Measurements from ENCODE around the gene INO80B.
A peak's percentile ranks its signal among the peaks of the same experiment; 100 is the strongest.

The INO80B gene

DNA sequence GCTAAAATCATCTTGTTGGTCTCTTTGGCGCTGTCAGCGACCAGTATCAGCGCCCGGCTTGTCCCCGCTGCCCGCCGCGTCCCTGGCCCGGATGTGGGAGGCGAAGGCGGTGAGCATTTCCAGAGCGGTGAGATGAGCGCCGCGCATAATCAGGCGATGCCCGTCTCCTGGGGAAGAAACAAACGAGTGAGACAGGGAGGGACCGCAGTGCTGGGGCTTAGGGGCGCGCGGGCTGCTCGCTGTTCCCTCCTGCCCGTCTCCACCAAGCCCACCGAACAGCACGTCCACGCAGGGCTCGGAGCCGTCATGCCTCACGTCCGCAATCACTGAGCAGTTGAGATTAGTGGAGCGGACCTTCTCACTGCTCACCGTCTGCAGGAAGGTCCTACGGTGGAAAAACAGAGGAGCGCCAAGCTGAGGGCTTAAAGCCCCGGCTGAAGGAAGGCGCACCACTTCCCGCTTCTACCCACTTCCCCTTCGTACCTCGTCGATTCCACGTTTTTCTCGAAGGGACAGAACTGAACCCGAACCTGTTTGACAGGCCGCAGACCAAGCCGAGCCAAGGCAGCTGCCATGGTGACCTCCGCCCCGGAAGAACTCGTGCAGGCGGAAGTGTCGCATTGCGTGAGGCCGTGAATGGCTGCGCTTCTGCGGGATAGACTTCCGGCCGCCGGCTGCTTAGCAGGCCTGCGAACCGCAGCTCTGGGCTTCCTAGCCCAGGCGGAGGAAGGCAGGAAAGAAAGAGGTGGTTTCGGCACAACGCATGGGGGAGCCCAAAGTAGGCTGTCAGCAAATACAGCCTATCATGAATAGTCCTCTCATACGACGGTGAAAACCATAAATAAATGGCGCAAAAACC, 17.4 kb downstream of the INO80B start, which contains the start of gene MRPL53:
MRPL53 (minus strand) TSS at position 595 of the 859 bp plus-strand sequence; CDS start at position 575, 20 bp downstream.
- TF ChIP-seq, protein P1, sequence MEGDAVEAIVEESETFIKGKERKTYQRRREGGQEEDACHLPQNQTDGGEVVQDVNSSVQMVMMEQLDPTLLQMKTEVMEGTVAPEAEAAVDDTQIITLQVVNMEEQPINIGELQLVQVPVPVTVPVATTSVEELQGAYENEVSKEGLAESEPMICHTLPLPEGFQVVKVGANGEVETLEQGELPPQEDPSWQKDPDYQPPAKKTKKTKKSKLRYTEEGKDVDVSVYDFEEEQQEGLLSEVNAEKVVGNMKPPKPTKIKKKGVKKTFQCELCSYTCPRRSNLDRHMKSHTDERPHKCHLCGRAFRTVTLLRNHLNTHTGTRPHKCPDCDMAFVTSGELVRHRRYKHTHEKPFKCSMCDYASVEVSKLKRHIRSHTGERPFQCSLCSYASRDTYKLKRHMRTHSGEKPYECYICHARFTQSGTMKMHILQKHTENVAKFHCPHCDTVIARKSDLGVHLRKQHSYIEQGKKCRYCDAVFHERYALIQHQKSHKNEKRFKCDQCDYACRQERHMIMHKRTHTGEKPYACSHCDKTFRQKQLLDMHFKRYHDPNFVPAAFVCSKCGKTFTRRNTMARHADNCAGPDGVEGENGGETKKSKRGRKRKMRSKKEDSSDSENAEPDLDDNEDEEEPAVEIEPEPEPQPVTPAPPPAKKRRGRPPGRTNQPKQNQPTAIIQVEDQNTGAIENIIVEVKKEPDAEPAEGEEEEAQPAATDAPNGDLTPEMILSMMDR (IDR thresholded peaks at IDR 0.05; ENCODE audit: control insufficient read depth, insufficient read depth, low read depth, low read length, missing control alignments), result no peak
- peak; percentile 75 for DNase-seq (ENCODE audit: low read depth)
- H3K4me3 ChIP-seq (ENCODE audit: control insufficient read depth, low read depth, low read length), result peak within 1 kb of the TSS; percentile 61

DNA sequence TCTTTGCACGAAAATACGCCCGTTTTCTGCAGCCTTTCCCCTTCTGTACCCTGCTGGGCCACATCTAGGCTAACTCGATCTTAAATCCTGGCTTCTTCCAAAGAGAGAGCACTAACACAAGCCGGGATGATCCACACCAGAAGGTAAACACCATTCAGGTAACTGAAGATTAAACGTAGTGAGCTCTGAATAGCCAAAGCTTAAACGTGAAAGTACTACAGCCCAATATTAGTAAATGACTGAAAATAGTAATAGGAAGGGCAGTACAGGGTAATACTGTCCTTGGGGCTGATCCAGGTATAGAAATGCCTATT, 18.0 kb downstream of the INO80B start:
- TF ChIP-seq, protein P1 (IDR thresholded peaks at IDR 0.05; ENCODE audit: control insufficient read depth, insufficient read depth, low read depth, low read length, missing control alignments), result no peak
- DNase-seq (ENCODE audit: low read depth), result no peak
- peak overlapping the region; percentile 61 for H3K4me3 ChIP-seq (ENCODE audit: control insufficient read depth, low read depth, low read length)

DNA sequence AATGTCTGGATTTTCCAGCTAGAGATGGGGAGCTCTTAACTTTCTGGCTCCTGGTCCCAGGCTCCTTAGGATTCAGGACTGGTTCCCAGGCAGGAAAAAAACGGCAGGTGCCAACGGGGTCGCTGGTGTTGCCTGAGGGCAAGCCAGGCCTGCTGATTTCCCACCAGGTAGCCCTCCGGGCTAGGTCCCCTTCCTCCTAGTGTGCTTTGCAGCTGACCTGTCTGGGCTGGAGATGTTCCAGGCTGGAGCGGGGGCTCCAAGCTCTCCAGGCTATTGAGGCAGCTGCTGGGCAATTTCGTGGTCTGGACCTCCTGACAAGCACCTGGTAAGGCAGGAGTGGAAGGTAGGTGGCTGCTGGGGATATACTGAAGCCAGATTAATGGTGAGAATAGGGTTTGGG, 19.6 kb downstream of the INO80B start:
- DNase-seq (ENCODE audit: low read depth), result no peak
- TF ChIP-seq, protein P1 (IDR thresholded peaks at IDR 0.05; ENCODE audit: control insufficient read depth, insufficient read depth, low read depth, low read length, missing control alignments), result no peak
- H3K4me3 ChIP-seq (ENCODE audit: control insufficient read depth, low read depth, low read length), result no peak overlapping the region

DNA sequence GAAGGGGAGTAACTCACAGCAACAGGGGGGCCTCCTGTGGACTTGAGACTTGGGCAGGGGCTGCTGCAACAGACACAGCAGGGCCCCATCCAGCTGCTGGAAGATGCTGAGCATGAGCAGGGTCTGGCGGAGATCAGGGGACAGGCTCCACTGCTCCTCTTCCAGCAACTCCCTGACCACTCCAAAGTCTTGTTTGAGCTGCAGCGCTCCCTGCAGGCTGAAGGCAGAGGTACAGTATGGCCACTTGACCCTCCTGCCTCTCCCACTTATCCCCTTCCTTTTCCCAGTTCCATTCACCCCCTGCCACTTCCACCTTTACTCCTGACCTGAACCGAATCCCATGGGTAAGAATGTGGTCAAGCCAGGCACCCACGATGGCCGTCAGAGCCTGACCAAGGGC, 20.0 kb downstream of the INO80B start:
- H3K4me3 ChIP-seq (ENCODE audit: control insufficient read depth, low read depth, low read length), result no peak overlapping the region
- no peak for DNase-seq (ENCODE audit: low read depth)
- TF ChIP-seq, protein P1 (IDR thresholded peaks at IDR 0.05; ENCODE audit: control insufficient read depth, insufficient read depth, low read depth, low read length, missing control alignments), result peak; percentile 32

DNA sequence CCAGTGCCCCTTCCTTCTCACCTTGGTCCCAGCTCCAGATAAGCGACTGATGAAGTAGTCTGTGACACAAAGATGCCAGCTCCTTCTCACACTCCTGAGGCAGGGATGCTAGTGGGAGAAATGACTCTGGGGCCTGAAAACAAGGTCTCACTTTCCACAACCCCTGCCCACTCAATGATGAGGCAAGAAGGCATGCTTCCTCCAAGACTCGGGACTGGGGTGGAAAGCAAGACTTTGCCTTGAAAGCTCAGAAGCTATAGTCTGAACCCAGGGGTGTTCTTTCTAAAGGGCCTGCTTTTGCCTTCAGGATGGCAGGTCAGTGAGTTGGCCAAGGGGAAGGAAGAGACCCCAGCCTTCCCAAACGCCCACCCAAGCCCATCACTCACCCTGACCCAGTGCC, 26.5 kb downstream of the INO80B start:
- H3K4me3 ChIP-seq (ENCODE audit: control insufficient read depth, low read depth, low read length), result peak overlapping the region; percentile 77
- TF ChIP-seq, protein P1 (IDR thresholded peaks at IDR 0.05; ENCODE audit: control insufficient read depth, insufficient read depth, low read depth, low read length, missing control alignments), result no peak
- DNase-seq (ENCODE audit: low read depth), result no peak

DNA sequence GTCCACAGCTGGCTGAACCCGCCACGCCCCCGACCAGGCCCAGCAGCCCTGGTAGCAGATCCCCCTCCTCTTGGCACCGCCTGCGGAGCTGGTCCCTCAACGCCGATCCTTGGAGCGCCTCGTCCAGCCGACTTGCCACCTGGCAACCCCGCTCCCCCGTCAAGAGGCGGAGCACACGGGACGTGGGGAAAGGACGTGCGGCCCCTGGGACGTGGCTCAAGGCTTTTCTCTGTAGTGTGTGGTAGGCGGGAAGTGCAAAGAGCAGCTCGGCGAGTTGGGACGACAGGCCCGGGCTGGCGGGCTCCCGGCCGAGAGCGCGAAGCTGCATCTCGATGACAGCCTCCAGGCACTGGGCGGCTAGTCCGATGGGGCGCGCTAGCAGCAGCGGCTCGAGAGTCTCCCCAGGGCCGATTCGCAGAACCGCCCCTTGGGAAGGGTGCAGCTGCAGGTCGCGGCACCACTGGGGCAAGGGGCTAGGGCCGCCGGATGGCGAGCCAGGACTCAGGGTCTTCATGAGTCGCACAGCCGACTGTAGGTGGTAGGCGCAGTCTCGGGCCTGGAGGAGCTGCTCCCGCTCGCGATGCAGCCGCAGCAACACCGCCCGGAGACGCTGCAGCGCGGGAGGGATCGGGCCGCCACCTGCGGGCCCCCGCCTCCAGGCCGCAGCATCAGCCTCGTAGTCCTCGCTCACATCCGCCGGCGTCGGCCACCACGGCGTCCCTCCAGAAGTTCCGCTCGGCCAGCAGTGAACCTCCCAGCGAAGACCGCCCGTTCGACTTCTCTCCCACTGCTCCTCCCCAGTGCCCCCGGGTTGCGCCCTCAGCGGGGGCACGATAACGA, 27.3 kb downstream of the INO80B start:
- peak overlapping the region; percentile 77 for H3K4me3 ChIP-seq (ENCODE audit: control insufficient read depth, low read depth, low read length)
- no peak for DNase-seq (ENCODE audit: low read depth)
- TF ChIP-seq, protein P1 (IDR thresholded peaks at IDR 0.05; ENCODE audit: control insufficient read depth, insufficient read depth, low read depth, low read length, missing control alignments), result no peak

Data from AG09309 (cell line).